KMS-11 (cell line): ENCODE results near the gene MYADM.

Experiments used
- H2AFZ ChIP-seq: fragments of 200-600 bp; sonication (generic); 2 replicates; pipeline ENCODE4 v1.6.1; 2016; ENCODE audit warnings: antibody characterized with exemption, mixed run types, low read depth
- H3K27ac ChIP-seq: fragments of 200-600 bp; sonication (generic); 2 replicates; pipeline ENCODE4 v1.6.1; 2016; ENCODE audit warnings: mild to moderate bottlenecking, mixed run types
- H3K27me3 ChIP-seq: fragments of 200-600 bp; sonication (generic); 2 replicates; pipeline ENCODE4 v1.6.1; 2017; ENCODE audit warnings: mild to moderate bottlenecking, low read depth, mixed run types, moderate library complexity; ENCODE audit not compliant: insufficient read depth
- H3K36me3 ChIP-seq: fragments of 200-600 bp; sonication (generic); 2 replicates; pipeline ENCODE4 v1.6.1; 2017; ENCODE audit warnings: mild to moderate bottlenecking, mixed run types; ENCODE audit not compliant: insufficient read depth
- H3K4me1 ChIP-seq: fragments of 200-600 bp; sonication (generic); 2 replicates; pipeline ENCODE4 v1.6.1; 2016; ENCODE audit warnings: mild to moderate bottlenecking, low read depth, mixed run types; ENCODE audit not compliant: poor library complexity, severe bottlenecking
- H3K4me2 ChIP-seq: fragments of 200-600 bp; sonication (generic); 2 replicates; pipeline ENCODE4 v1.7.0; 2016; ENCODE audit warnings: mild to moderate bottlenecking, mixed run types
- H3K4me3 ChIP-seq: fragments of 200-600 bp; sonication (generic); IDR thresholded peaks from 2 replicates; pipeline ENCODE4 v1.6.1; 2017; ENCODE audit warnings: low read depth, low read length, mixed read lengths; ENCODE audit not compliant: insufficient read depth
- H3K79me2 ChIP-seq: fragments of 200-600 bp; sonication (generic); 2 replicates; pipeline ENCODE4 v1.6.1; 2016; ENCODE audit warnings: low read depth, mixed run types; ENCODE audit not compliant: insufficient read depth
- H3K9ac ChIP-seq: fragments of 200-600 bp; sonication (generic); 2 replicates; pipeline ENCODE4 v1.6.1; 2016; ENCODE audit warnings: mild to moderate bottlenecking, mixed run types
- H4K20me1 ChIP-seq: fragments of 200-600 bp; sonication (generic); 2 replicates; pipeline ENCODE4 v1.6.1; 2016; ENCODE audit warnings: mild to moderate bottlenecking, mixed run types; ENCODE audit not compliant: insufficient read depth
- TF ChIP-seq, protein P1 (sequence below): fragments of 200-600 bp; sonication (generic); conservative IDR thresholded peaks from 2 replicates; pipeline ENCODE4 v1.6.1; 2017; ENCODE audit warnings: low read depth, mild to moderate bottlenecking, antibody characterized with exemption, low read length, moderate library complexity, mixed read lengths

MYADM gene

DNA sequence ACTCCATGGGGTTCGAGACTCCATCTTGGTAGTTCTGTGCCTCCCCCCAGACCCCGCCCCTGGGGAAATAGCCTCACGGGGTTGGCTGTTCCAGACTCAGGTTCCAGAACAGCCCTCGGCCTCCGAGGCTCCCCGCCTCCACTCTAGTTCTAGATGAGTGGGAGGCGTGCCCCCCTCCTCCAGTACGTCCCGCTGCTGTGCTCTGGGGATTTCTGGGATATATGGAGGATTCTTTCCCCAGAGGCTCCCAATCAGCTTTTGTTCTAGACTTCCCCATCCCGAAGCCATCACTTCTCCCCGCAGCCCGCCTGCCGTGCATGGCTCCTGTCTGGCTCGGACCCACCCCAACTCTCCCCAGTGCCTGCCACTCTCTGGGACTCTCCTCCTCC, 39.5 kb downstream of the MYADM start:
- no peak overlapping the region for H3K4me2 ChIP-seq
- no peaks in the 10 kb centered on the region for H3K27me3 ChIP-seq

DNA sequence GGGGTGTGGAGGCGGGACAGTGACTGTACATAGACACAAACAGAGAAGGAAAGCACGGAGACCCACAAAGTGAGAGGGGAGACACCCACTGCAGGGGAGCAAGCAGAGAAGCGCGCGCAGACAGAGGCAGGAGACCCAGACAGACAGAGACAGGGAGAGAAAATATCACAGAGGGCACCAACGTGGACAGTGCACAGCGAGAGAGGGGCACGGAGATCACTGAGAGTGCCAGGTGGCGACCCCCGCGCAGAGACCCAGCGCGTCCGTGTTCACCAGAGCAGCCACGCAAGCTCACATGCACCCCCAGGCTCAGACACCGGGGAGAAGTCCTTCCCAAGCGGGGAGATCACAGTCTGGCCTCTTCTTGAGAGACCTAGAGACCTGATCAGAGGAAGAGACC, 40.0 kb downstream of the MYADM start:
- TF ChIP-seq, protein P1, sequence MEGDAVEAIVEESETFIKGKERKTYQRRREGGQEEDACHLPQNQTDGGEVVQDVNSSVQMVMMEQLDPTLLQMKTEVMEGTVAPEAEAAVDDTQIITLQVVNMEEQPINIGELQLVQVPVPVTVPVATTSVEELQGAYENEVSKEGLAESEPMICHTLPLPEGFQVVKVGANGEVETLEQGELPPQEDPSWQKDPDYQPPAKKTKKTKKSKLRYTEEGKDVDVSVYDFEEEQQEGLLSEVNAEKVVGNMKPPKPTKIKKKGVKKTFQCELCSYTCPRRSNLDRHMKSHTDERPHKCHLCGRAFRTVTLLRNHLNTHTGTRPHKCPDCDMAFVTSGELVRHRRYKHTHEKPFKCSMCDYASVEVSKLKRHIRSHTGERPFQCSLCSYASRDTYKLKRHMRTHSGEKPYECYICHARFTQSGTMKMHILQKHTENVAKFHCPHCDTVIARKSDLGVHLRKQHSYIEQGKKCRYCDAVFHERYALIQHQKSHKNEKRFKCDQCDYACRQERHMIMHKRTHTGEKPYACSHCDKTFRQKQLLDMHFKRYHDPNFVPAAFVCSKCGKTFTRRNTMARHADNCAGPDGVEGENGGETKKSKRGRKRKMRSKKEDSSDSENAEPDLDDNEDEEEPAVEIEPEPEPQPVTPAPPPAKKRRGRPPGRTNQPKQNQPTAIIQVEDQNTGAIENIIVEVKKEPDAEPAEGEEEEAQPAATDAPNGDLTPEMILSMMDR: no peak
- no peaks in the 10 kb centered on the region for H3K79me2 ChIP-seq
- H3K4me2 ChIP-seq: no peak overlapping the region
- H3K4me3 ChIP-seq: no peak overlapping the region
- H4K20me1 ChIP-seq: no peaks in the 10 kb centered on the region
- H3K27ac ChIP-seq: no peak overlapping the region
- no peak overlapping the region for H3K9ac ChIP-seq
- H3K36me3 ChIP-seq: no peaks in the 10 kb centered on the region
- no peaks in the 10 kb centered on the region for H3K27me3 ChIP-seq
- H3K4me1 ChIP-seq: no peaks in the 10 kb centered on the region
- no peak overlapping the region for H2AFZ ChIP-seq

More for the DNA sequence above, 39.5 kb downstream of the MYADM start:
- Histone ChIP-seq H3K4me3 (no peak overlapping the region), H3K9ac (no peak overlapping the region), H3K79me2 (no peaks in the 10 kb centered on the region), H3K27ac (no peak overlapping the region), H3K36me3 (no peaks in the 10 kb centered on the region), H4K20me1 (no peaks in the 10 kb centered on the region), H2AFZ (no peak overlapping the region), H3K4me1 (no peaks in the 10 kb centered on the region)
- TF ChIP-seq, protein P1: no peak

DNA sequence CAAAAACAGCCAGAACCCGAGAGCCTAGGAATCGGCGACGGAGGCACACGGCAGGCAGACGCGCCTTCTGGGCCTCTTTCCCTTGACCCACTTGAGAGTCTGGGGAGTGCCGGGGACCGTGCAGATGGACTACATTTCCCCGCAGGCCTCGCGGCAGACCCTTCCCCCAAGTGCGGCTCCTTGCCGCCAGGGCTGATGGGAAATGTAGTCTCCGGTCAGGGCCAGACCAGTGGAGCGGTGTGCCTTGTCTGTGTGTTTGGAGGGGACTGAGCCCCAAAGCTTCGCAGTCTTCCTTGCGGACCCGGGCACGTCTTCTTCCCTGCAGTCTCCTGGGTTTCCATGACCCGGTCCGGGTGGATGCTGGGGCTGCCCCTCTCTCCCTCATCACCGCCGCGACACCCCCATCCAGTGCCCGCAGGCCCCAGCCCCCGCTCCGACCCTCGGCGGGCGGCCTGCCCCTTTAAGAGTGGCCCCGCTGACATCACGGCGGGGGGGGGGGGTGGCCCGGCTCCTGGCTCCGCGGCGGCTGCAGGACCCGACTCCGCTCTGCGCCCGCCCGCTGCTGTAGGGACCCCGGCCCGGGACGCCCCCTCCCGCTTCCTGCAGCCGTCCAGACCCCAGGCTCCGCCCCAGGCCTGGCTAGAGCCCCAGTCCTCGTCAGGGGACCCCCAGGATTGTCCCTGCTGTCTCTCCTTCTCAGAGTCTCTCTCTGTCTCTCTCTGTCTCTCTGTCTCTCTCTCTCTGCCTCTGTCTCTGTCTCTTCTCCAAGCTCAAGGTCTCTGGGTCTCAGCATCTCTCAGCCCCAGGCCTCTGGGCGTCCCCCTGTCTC, 40.6 kb downstream of the MYADM start:
- Histone ChIP-seq H3K27me3 (no peaks in the 10 kb centered on the region), H4K20me1 (no peaks in the 10 kb centered on the region), H3K79me2 (no peaks in the 10 kb centered on the region), H3K9ac (no peak overlapping the region), H3K36me3 (no peaks in the 10 kb centered on the region), H3K4me2 (no peak overlapping the region), H3K4me1 (no peaks in the 10 kb centered on the region), H3K27ac (no peak overlapping the region), H2AFZ (no peak overlapping the region), H3K4me3 (no peak overlapping the region)
- TF ChIP-seq, protein P1: no peak

DNA sequence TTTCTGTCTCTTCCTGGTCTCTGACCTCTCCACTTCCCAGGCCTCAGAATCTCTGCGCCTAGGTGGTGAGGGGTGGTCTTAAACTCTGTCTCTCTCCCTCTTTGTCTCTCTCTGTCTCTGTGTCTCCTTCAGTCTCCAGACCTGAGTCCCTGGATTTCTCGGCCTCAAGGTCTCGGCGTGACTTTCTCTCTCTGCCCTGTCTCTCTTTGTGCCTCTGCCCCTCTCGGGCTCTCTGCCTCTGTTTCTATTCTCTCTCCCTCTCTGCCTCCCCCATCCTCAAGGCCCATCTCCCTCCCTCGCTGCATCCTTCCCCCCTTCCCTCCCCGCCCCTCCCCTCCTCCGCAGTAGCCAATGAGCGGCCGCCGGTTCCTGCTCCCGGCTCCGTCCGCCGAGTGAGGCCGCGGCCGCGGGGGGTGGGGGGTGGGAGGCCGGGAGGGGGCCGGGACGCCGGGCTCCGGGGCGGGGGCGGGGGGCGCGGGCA, 41.3 kb downstream of the MYADM start, which contains the start of gene CACNG7:
Gene CACNG7, plus strand, starts transcription at position 344 of the 481 bp plus-strand sequence. CDS start 3,554 bp downstream, outside the sequence.
- Histone ChIP-seq H3K36me3 (no peaks in the 10 kb centered on the region), H4K20me1 (no peaks in the 10 kb centered on the region), H3K79me2 (no peaks in the 10 kb centered on the region), H3K9ac (no peak within 1 kb of the TSS), H2AFZ (no peak within 1 kb of the TSS), H3K4me2 (no peak within 1 kb of the TSS), H3K4me1 (no peaks in the 10 kb centered on the region), H3K27me3 (no peaks in the 10 kb centered on the region), H3K4me3 (no peak within 1 kb of the TSS), H3K27ac (no peak within 1 kb of the TSS)
- TF ChIP-seq, protein P1: no peak
